HG03457 (cell line): ENCODE measurements around the gene TBC1D22A.
"Not testable (repeated sequence)": the region's sequence is repeated elsewhere in the genome, so short reads cannot be mapped to it uniquely, and the experiment has no call there.

Source experiments
- ATAC-seq: cut with Tn5 transposase; IDR thresholded peaks from one replicate; pipeline ENCODE4 v1.9.1; 2021; ENCODE audit warnings: moderate number of reproducible peaks; ENCODE audit not compliant: unreplicated experiment

Gene TBC1D22A

DNA sequence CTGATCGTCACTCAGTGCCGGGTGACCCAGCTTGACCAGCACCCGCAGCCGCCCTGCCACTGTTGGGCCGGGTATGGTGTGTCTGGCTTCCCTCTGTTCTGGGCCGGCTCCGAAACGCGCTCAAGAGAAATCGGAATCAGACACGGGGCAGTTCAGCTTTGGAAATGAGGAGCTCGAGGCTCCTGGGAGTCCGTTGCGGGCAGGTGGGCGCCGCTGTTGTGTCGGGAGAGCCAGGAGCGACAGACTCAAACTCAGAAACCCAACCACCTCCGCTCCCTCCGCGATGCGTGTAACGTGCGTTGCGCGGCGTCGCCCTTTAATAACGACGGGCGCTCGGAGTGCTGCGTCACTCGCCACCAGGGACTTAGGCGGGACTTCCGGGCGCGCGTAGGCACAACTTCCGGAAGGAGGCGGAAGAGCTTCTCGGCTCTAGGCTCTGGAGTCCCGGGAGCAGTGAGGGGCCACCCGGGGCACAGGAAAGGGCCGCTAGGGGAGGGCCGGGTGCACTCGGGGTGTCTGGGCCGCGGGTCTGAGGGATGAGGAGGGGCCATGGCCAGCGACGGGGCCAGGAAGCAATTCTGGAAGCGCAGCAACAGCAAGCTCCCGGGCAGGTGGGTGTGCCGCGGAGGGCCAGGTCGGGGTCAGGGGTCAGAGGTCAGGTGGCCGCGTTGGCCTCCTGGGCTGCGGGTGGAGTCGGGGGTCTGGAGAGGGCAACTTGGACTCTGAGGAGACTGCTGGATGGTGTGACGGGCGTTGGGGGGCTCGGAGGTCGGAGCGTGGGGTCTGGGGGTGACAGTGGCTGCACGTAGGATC, at the start of gene TBC1D22A:
Gene TBC1D22A (plus strand): TSS at position 413 of the 813 bp plus-strand sequence. CDS start 137 bp downstream, at position 550.
- ATAC-seq, result peak; percentile 56

DNA sequence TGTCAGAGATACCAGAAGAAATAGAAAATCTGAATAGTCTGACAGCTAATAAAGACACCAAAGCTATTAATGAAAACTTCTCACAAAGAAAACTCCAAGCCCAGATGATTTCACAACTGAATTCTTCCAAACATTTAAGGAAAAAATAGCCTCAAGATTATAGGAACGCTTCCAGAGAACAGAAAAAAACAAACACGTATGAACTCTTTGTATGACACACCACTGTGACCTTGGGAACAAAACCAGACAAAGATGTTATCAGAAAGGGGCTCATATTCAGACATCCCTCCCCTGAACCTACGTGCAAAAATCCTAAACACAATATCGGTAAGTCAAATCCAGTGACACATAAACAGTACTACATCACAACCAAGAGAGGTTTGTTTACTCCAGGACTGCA, 47.9 kb upstream of the TBC1D22A start:
- no peak for ATAC-seq

- no peak for ATAC-seq
Measured at GRCh38 chr22:46719921-46720320, 42.5 kb upstream of the TBC1D22A start.

- no peak for ATAC-seq
Measured at GRCh38 chr22:46721501-46722085, 40.9 kb upstream of the TBC1D22A start.

DNA sequence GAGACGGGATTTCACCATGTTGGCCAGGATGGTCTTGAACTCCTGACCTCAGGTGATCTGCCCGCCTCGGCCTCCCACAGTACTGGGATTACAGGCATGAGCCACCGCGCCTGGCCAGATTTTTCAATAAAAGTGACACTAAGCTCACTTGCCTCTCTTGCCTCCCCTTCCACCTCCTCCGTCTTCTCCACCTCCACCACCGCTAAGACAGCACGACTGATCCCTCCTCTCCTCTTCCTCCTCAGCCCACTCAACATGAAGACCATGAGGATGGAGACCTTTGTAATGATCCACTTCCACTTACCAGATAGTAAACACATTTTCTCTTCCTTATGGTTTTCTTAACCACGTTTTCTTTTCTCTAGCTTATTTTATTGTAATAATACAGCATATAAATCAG, 38.6 kb upstream of the TBC1D22A start:
- ATAC-seq, result no peak

DNA sequence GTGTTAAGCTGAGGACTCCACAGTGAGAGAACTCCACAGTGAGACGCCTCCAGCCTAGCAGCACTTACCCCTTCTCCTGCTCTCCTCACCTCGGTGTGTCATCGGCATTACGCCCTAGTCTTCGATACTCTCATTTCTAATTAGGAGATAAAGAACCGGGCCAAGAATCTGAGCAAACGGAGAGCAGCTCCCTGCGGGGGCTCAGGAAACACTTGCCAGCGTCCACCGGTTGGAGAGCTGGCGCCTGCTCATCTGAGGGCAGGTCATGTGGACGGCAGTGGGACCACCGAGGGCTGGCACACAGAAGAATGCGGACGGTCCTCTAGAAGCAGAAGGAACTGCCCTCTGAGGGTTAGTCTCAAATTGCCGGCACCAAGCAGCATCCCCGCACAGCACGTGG, 37.4 kb upstream of the TBC1D22A start:
- no peak for ATAC-seq

DNA sequence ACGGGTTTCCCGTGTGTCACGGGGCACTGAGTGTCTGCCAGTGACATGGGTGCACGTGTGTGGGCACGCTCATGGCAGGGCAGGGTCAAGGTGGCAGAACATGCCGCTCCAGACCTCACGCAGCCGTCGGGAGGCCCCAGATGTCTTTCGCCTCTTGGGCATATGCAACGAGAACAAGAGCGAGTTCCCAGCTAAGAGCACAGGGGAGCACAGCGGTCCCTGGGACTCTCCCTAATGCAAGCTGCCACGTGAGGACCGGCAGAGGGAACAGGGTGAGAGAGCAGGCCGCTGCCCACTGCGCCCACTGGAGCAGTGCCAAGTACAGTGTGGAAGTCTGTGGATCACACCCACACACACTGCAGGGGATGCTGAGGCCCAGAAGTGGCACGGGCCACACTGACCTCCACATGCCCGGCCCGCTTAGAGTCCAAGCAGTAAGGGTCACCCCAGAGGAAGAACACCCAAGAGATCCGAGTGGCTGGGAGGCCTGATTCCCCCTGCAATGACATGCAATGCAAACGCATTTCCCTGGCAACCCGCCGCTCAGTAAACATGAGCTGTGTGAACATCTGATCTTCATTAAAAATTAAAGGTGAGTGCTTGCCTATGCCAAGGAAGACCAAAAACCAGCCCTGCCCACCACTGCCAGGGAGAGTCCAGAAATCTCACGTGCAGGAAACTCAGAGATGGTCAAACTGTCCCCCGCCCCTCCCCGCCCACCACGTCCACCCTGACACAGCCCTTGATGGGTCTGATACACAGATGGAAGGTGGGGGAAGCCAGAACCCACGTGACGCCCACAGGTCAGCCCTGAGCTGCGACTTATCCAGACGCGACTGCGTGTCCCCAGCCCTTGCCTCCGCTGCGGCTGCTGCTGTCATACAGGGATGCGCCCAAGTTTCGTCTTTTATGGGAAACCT, 36.1 kb upstream of the TBC1D22A start:
- no peak for ATAC-seq

- no peak for ATAC-seq
Measured at GRCh38 chr22:46726986-46727317, 35.5 kb upstream of the TBC1D22A start.

GRCh38 chr22:46727813-46728364, 34.6 kb upstream of the TBC1D22A start:
- ATAC-seq, result no peak

- ATAC-seq, result no peak
Measured at GRCh38 chr22:46728470-46728869, 34.0 kb upstream of the TBC1D22A start.

DNA sequence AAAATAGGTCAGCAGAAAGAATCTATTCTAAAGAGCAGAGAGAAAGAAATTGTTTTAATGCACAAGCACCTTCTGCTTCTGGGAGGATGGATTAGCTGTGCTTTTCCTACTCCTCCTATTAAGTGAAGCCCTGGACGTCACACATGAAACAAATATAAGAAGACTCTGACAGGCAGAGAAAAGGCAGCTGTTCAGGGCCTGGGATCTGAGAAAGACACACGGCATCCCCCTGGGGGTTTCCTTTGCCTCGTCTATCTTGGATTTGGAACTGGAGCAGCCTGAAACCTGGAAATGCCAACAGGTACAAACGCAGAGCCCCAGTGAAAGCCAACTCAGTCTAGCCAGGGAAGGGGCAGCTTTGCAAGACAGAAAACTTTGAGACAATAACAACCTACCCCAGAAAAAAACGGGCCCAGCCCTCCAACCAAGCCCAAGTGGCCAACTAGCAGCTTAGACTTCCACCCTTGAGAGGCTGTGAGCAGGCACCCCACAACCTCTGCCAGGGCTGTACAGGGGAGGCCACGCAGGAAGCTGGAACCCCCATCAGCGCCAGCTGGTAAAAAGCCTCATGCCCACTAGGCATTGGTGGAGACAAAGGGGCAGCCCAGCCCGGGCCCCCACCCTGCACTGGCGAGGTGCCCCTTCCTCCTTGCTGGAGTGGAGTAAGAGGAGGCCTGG, 31.7 kb upstream of the TBC1D22A start:
- ATAC-seq, result no peak

GRCh38 chr22:46731246-46732040, 31.0 kb upstream of the TBC1D22A start:
- no peak for ATAC-seq

- no peak for ATAC-seq
Measured at GRCh38 chr22:46732041-46732379, 30.4 kb upstream of the TBC1D22A start.

GRCh38 chr22:46732513-46732912, 29.9 kb upstream of the TBC1D22A start:
- no peak for ATAC-seq

GRCh38 chr22:46734213-46734722, 28.2 kb upstream of the TBC1D22A start:
- ATAC-seq, result not testable (repeated sequence)

- no peak for ATAC-seq
Measured at GRCh38 chr22:46734830-46735453, 27.5 kb upstream of the TBC1D22A start.

DNA sequence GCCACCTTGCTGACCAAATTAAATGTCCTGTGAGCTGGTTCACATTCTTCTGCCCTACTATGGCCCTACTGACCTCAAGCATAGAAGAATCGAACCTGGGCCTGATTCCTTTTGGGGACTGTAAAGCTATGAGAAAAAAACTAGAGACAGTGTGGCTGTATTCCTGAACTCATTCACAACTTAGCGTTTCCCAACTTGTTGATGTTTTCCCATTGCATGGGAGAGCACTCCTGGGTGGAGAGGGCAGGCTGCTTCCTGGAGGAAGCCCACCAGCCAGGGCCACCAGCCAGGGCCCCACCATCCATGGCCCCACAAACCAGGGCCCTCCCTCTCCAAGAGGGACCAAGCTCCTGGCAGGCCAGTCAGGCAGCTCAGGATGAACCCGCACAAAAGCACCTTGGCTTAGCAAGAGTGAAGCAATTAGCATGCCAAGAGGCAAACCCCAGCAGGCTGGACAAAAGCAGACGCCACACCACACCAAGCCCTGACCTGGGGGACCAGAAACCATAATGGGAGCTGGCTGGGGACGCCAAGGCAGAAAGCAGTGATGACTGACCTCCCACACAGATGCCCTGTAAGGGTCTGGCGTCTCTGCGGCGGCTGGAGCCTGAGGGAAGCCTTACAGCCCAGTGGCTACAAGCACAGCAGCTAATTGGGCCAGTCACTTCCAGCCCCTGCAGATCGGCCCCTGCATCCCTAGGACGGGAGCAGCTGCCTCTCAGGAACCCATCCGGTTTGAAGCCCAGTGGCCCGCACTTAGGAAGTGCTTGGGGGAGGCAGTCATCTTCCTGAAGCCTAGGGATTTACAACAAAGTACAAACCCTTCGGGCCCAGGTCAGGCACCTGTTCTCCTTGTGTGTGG, 26.5 kb upstream of the TBC1D22A start:
- ATAC-seq, result no peak

- ATAC-seq, result no peak
Measured at GRCh38 chr22:46736705-46737104, 25.7 kb upstream of the TBC1D22A start.
